Measurements from ENCODE around the gene NPFFR1. TPM values are rescaled to one million over a fixed set of nuclear protein-coding genes. Genes with fewer than 3 reads are reported as not detected.

NPFFR1 gene
- total RNA-seq, 2 experiments from 2014 or later, result not detected

DNA sequence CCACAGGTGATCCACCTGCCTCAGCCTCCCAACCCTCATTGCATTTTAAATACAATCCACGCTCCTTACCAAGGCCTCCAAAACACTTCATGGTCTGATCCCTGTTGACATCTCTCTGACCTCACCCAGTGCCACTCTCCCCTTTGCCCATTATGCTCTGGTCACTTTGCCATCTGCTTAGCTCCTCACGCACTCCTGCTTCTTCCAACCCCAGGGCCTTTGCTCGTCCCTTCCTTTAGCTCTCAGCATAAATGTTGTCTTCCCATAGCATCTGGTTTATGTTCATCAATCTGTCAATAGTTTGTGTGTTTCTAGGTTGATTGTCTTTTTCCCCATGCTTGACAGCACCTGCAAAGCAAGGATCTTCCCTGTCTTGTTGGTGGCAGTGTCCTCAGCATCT, 14.1 kb downstream of the NPFFR1 start:
- Histone ChIP-seq H3K9me2 (ENCODE audit: insufficient read depth, low read length) (no peaks in the 10 kb centered on the region), H3K4me3 (ENCODE audit: low read depth, low read length, poor library complexity, severe bottlenecking) (no peak overlapping the region), H3K4me2 (ENCODE audit: low read length) (no peak overlapping the region), H2AFZ (ENCODE audit: low read length) (no peak overlapping the region), H3K36me3 (ENCODE audit: insufficient read depth, low read length) (no peaks in the 10 kb centered on the region), H3K79me2 (ENCODE audit: insufficient read depth, low read depth, low read length) (no peaks in the 10 kb centered on the region), H3K27ac (ENCODE audit: low read depth, low read length, poor library complexity, severe bottlenecking) (no peak overlapping the region), H4K20me1 (ENCODE audit: insufficient read depth, low read length) (no peaks in the 10 kb centered on the region), H3K9me3 (ENCODE audit: low read length) (no peaks in the 10 kb centered on the region), H3K4me1 (ENCODE audit: insufficient read depth, low read length, poor library complexity, severe bottlenecking) (peaks cover 35% of the 10 kb centered on the region)
- ChIA-PET POLR2A (no interaction called here), CTCF (ENCODE audit: unreplicated experiment) (no interaction called here)
- no TSS peak for BruUV-seq (replicated peaks)
- intact Hi-C loops (cut with micrococcal nuclease; ENCODE audit: unreplicated experiment), result loop anchor here (5.0 kb wide), 1 partner anchor 48 kb away; no protein-coding TSS in a partner anchor
- TF ChIP-seq EZH2phosphoT487 (IDR thresholded peaks at IDR 0.05; ENCODE audit: borderline replicate concordance, low read depth, low read length) (no peak), CTCF (conservative IDR thresholded peaks at IDR 0.05; ENCODE audit: low read length) (no peak)
- no peak for DNase-seq (ENCODE audit: low spot score)

DNA sequence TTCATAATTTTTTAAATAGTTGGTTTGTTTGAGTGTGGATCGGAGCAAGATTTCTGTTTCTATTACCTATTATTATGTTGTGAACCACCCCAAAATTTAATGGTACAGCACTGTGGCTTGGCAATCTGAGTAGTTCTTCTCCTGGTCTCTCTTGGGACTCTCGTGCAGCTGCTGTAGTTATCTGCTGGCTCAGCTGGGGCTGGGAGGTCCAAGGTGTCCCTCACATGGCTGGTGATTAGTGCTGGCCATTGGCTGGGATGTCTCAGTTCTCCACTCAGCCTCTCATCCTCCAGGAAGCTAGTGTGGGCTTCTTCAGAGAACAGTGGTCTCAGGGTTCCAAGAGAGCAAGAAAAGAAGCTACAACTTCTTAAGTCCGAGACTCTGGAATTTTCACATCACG, 15.4 kb downstream of the NPFFR1 start:
- intact Hi-C loops (cut with micrococcal nuclease; ENCODE audit: unreplicated experiment), result no loop called here
- TF ChIP-seq EZH2phosphoT487 (IDR thresholded peaks at IDR 0.05; ENCODE audit: borderline replicate concordance, low read depth, low read length) (no peak), CTCF (conservative IDR thresholded peaks at IDR 0.05; ENCODE audit: low read length) (no peak)
- POLR2A ChIA-PET, result interaction anchor here (2.2 kb wide), 1 partner anchor 86 kb away, joined by 6 read pairs; no protein-coding TSS in a partner anchor

DNA sequence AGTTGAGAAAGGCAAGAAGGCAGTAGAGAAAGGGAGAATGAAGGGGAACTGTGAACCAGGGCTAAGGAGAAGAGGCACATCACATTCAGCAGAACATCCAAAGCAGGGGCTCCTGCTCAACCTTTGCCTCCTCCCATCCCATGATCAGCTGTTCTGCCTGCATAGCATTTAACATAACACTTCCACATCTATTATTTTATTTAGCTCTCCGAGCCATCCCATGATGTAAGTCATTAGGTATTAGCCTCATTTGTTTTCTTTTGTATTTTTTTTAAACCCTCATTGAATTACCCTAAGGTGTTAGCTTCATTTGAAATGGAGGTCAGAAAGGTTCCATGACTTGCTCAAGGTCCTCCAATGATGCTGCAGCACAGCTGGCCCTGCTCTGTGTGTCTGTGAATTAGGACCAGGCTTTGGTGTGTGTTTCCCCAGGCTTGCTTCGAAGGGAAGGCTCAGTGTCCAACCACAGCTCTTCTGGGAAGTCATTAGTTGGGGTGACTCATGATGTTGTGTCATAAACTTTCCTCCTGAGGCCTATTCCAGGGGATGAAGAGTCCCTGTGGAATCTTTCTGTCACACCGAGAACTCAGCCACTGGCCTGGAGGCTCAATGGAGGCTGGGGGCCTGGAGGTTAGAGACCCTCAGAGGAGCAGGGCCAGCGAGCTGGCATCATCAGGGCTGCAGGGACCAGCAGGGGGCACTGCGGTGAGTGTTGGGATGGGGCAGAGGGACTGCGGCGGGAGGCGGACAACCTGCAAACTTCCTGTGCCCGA, 16.5 kb downstream of the NPFFR1 start:
- TF ChIP-seq CTCF (conservative IDR thresholded peaks at IDR 0.05; ENCODE audit: low read length) (peak; percentile 85), EZH2phosphoT487 (IDR thresholded peaks at IDR 0.05; ENCODE audit: borderline replicate concordance, low read depth, low read length) (no peak)
- POLR2A ChIA-PET, result interaction anchor here (1.1 to 2.2 kb wide), 3 partner anchors 11 to 92 kb away, joined by 3 to 6 read pairs (median 4); no protein-coding TSS in a partner anchor
- H3K27ac ChIP-seq (ENCODE audit: low read depth, low read length, poor library complexity, severe bottlenecking), result no peak overlapping the region
- H3K79me2 ChIP-seq (ENCODE audit: insufficient read depth, low read depth, low read length), result no peaks in the 10 kb centered on the region
- intact Hi-C loops (cut with micrococcal nuclease; ENCODE audit: unreplicated experiment), result no loop called here
- no TSS peak for BruUV-seq (replicated peaks)
- no peak overlapping the region for H3K4me3 ChIP-seq (ENCODE audit: low read depth, low read length, poor library complexity, severe bottlenecking)
- peaks cover 21% of the 10 kb centered on the region for H3K4me1 ChIP-seq (ENCODE audit: insufficient read depth, low read length, poor library complexity, severe bottlenecking)
- DNase-seq (ENCODE audit: low spot score), result peak; percentile 41
- no peaks in the 10 kb centered on the region for H3K36me3 ChIP-seq (ENCODE audit: insufficient read depth, low read length)
- no peaks in the 10 kb centered on the region for H3K9me3 ChIP-seq (ENCODE audit: low read length)
- CTCF ChIA-PET (ENCODE audit: unreplicated experiment), result interaction anchor here (0.7 to 1.3 kb wide), 5 partner anchors 63 to 97 kb away, joined by 3 to 6 read pairs (median 3); no protein-coding TSS in a partner anchor
- H4K20me1 ChIP-seq (ENCODE audit: insufficient read depth, low read length), result no peaks in the 10 kb centered on the region
- H2AFZ ChIP-seq (ENCODE audit: low read length), result no peak overlapping the region; the same call in 1 of the 2 replicates
- no peaks in the 10 kb centered on the region for H3K9me2 ChIP-seq (ENCODE audit: insufficient read depth, low read length)
- H3K4me2 ChIP-seq (ENCODE audit: low read length), result no peak overlapping the region

More for the DNA sequence above, 15.4 kb downstream of the NPFFR1 start:
- no TSS peak for BruUV-seq (replicated peaks)
- CTCF ChIA-PET (ENCODE audit: unreplicated experiment), result interaction anchor here (0.9 to 1.3 kb wide), 2 partner anchors 93 to 97 kb away, joined by 3 to 4 read pairs; no protein-coding TSS in a partner anchor
- Histone ChIP-seq H3K4me3 (ENCODE audit: low read depth, low read length, poor library complexity, severe bottlenecking) (no peak overlapping the region), H3K9me2 (ENCODE audit: insufficient read depth, low read length) (no peaks in the 10 kb centered on the region), H3K4me2 (ENCODE audit: low read length) (no peak overlapping the region), H2AFZ (ENCODE audit: low read length) (no peak overlapping the region; the same call in 1 of the 2 replicates), H3K79me2 (ENCODE audit: insufficient read depth, low read depth, low read length) (no peaks in the 10 kb centered on the region), H4K20me1 (ENCODE audit: insufficient read depth, low read length) (no peaks in the 10 kb centered on the region), H3K9me3 (ENCODE audit: low read length) (no peaks in the 10 kb centered on the region), H3K4me1 (ENCODE audit: insufficient read depth, low read length, poor library complexity, severe bottlenecking) (peaks cover 31% of the 10 kb centered on the region), H3K36me3 (ENCODE audit: insufficient read depth, low read length) (no peaks in the 10 kb centered on the region), H3K27ac (ENCODE audit: low read depth, low read length, poor library complexity, severe bottlenecking) (no peak overlapping the region)
- DNase-seq (ENCODE audit: low spot score), result no peak
